Cardiac muscle cell (in vitro differentiated cells and primary cell): ENCODE results near the gene DUSP22. TPM values are rescaled to one million over a fixed set of nuclear protein-coding genes. Genes with fewer than 3 reads are reported as not detected.

Experiments used
- DNase-seq, 2 donors: peaks; one replicate each; pipeline versions ENCODE4 v3.0.0 to v3.0.0-alpha.2; 2010 to 2017; ENCODE audit warnings: low read depth in 1 of 2, low spot score in 1 of 2
- H3K27ac ChIP-seq: fragments of 200-600 bp; sonication (generic); 2 replicates; pipeline ENCODE4 v1.5.1; 2016
- H3K27me3 ChIP-seq: fragments of 200-600 bp; sonication (generic); 2 replicates; pipeline ENCODE4 v1.6.0; 2016; ENCODE audit warnings: control low read depth
- H3K36me3 ChIP-seq: fragments of 200-600 bp; sonication (generic); 2 replicates; pipeline ENCODE4 v1.5.1; 2016; ENCODE audit warnings: control low read depth
- H3K4me1 ChIP-seq: fragments of 200-600 bp; sonication (generic); 2 replicates; pipeline ENCODE4 v1.8.1; 2017; ENCODE audit warnings: low read depth, mild to moderate bottlenecking, mixed run types
- H3K4me3 ChIP-seq: fragments of 200-600 bp; sonication (generic); 2 replicates; pipeline ENCODE4 v1.5.1; 2016; ENCODE audit warnings: mild to moderate bottlenecking
- H3K9me3 ChIP-seq: fragments of 200-600 bp; sonication (generic); 2 replicates; pipeline ENCODE4 v1.5.1; 2017; ENCODE audit warnings: low read depth, mild to moderate bottlenecking, control low read depth
- CTCF ChIP-seq: IDR thresholded peaks from 2 replicates; pipeline ENCODE4 v1.5.1; 2012; ENCODE audit warnings: low read depth, mild to moderate bottlenecking, low read length
- polyA plus RNA-seq: library from polyadenylated mRNA; unstranded; fragments of >200 nt; fragmentation: Nextera tagmentation; extraction: Ambion mirVana; gene quantifications from 2 replicates; pipeline ENCODE4 v1.2.1, GENCODE V29; 2016
- total RNA-seq: library from RNA; depleted of rRNA; stranded (reverse); fragments of >200 nt; gene quantifications from 2 replicates; pipeline ENCODE4 v1.2.3, GENCODE V29; 2016

Gene DUSP22
- total and polyA plus RNA-seq, 2 experiments from 2014 or later = 50.7 to 89.3 TPM

GRCh38 chr6:333379-334002, 41.2 kb downstream of the DUSP22 start:
- Histone ChIP-seq H3K36me3 (no peaks in the 10 kb centered on the region), H3K4me1 (peaks cover 46% of the 10 kb centered on the region), H3K9me3 (no peaks in the 10 kb centered on the region), H3K27me3 (no peaks in the 10 kb centered on the region), H3K27ac (no peak overlapping the region), H3K4me3 (no peak overlapping the region)
- TF ChIP-seq CTCF = no peak
- DNase-seq = no peak

DNA sequence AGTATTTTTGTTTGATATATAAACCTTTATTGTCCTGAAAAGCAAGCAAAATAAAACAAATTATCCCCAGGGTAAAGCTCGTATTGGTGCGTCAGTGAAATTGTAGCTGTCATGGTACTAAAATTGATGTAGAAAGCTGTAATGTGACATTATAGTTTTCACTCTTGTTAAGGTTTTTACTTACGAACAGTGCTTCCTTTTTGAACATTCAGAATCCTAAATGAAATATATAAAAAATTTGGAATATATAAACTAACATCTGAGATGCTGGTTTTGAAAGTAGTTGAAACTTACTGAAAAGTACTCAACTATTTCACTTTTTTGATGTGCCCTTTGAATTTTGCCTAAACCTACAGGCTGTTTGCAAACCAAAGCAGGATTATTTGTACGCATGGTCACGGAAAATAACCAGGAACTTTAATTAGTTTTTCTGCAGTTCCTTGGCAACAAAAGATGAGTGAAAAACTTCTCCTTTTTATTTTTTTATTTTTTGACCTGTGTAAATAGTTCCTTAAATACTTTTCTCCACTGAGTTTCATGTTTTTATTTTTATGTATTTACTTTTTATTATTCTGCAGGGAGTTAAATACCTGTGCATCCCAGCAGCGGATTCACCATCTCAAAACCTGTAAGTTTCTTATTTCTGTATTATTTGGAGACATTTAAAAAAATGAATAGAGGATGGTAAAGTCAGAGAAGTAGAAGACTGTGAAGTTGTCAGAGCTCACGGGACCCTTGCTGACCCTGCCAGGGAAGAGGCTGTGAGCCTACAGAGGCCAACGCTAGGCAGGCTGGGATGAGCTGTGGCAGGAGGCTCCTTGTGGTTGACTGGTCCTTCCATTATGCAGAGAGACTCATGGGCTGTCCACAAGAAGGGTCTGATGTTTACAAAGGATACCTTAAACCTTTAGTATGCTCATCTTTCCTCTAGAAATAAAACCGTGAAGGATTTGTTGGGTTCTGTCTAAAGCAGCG, 42.5 kb downstream of the DUSP22 start:
- Histone ChIP-seq H3K36me3 (no peaks in the 10 kb centered on the region), H3K4me1 (peaks cover 49% of the 10 kb centered on the region), H3K9me3 (no peaks in the 10 kb centered on the region), H3K27me3 (no peaks in the 10 kb centered on the region), H3K4me3 (no peak overlapping the region), H3K27ac (no peak overlapping the region)
- no peak for DNase-seq
- TF ChIP-seq CTCF = no peak

- H3K9me3 ChIP-seq = no peaks in the 10 kb centered on the region
- DNase-seq = no peak
- H3K4me1 ChIP-seq = peaks cover 43% of the 10 kb centered on the region
- no peaks in the 10 kb centered on the region for H3K36me3 ChIP-seq
- no peak for TF ChIP-seq CTCF
- no peak overlapping the region for H3K4me3 ChIP-seq
- H3K27ac ChIP-seq = no peak overlapping the region
- H3K27me3 ChIP-seq = no peaks in the 10 kb centered on the region
Observed at GRCh38 chr6:335572-335971, 43.3 kb downstream of the DUSP22 start.

GRCh38 chr6:336159-337114, 44.1 kb downstream of the DUSP22 start:
- H3K27me3 ChIP-seq = no peaks in the 10 kb centered on the region
- H3K9me3 ChIP-seq = no peaks in the 10 kb centered on the region
- no peak overlapping the region for H3K4me3 ChIP-seq
- H3K36me3 ChIP-seq = no peaks in the 10 kb centered on the region
- no peak for DNase-seq
- no peak for TF ChIP-seq CTCF
- peak overlapping the region; percentile 19 for H3K27ac ChIP-seq
- peaks cover 43% of the 10 kb centered on the region for H3K4me1 ChIP-seq

- Histone ChIP-seq H3K36me3 (no peaks in the 10 kb centered on the region), H3K4me3 (no peak overlapping the region), H3K27ac (no peak overlapping the region), H3K27me3 (no peaks in the 10 kb centered on the region), H3K9me3 (no peaks in the 10 kb centered on the region), H3K4me1 (peaks cover 35% of the 10 kb centered on the region)
- DNase-seq = no peak
- TF ChIP-seq CTCF = no peak
Observed at GRCh38 chr6:337805-338368, 45.6 kb downstream of the DUSP22 start.
